CD4-positive, alpha-beta T cell treated with Interleukin-21 for 1 hour (primary cell): ENCODE results near the gene ALS2.
A peak's percentile ranks its signal among the peaks of the same experiment; 100 is the strongest.
"Not testable (repeated sequence)": the region's sequence is repeated elsewhere in the genome, so short reads cannot be mapped to it uniquely, and the experiment has no call there.

Experiments
- DNase-seq: peaks from one replicate; pipeline ENCODE4 v3.0.0-alpha.2; 2020

The ALS2 gene

GRCh38 chr2:201780674-201781493 lies at the start of gene ALS2:
Gene ALS2 (minus strand): TSS chr2:201780933. CDS start chr2:201768885, 12,048 bp downstream.
- peak; percentile 93 for DNase-seq

DNA sequence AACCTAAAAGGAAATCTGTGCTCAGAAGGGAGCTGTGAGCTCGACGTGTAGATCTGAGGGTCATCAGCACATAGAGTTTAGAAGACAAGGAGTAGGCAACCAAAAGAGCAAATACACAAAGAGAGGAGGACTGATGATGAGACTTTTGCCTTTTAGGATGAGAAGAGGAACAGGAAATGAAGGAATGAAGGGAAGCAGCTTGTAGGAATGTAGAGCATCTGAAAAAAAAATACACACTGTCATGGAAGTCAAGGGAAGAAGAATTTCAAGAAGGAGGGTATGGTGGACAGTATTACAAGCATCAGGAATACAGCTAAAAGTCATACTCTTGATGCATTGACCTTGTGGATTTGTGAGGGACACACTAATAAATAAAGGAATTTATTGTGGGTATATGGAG lies 47.5 kb upstream of the ALS2 start:
- DNase-seq, result no peak

DNA sequence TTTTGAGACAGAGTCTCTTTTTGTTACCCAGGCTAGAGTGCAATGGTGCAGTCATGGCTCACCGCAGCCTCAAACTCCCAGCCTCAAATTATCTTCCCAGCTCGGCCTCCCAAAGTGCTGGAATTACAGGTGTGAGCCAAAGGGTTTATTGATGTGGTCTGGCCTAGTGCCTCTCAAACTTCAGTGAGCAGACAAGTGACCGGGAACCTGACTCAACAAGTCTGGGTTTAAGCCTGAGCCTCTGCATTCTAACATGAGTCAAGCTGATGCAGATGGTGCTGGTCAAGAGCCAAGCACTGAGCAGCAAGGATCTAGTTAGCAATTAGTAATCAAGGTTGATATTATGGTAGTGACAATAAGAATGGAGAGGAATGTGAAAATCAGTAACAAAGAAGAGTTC lies 46.9 kb upstream of the ALS2 start:
- no peak for DNase-seq

DNA sequence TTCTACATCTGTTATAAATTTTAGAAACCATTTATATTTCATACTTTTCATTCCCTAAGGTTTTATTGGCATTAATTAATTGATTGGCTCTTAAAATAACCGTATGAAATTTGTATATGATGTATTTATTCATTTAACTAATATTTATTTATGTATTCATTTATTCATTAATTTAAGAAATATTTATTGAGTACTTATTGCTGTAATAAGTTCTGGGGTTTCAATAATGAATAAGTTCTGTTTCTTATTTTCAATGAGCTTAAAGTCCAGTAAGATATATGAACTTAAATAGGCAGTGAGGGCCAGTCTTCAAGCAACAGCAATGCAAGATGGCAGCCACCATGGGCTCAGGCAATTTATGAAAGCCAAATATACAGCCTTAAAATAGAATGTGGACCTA lies 43.5 kb upstream of the ALS2 start:
- DNase-seq, result no peak

GRCh38 chr2:201821080-201821479 lies 40.3 kb upstream of the ALS2 start:
- DNase-seq, result no peak

DNA sequence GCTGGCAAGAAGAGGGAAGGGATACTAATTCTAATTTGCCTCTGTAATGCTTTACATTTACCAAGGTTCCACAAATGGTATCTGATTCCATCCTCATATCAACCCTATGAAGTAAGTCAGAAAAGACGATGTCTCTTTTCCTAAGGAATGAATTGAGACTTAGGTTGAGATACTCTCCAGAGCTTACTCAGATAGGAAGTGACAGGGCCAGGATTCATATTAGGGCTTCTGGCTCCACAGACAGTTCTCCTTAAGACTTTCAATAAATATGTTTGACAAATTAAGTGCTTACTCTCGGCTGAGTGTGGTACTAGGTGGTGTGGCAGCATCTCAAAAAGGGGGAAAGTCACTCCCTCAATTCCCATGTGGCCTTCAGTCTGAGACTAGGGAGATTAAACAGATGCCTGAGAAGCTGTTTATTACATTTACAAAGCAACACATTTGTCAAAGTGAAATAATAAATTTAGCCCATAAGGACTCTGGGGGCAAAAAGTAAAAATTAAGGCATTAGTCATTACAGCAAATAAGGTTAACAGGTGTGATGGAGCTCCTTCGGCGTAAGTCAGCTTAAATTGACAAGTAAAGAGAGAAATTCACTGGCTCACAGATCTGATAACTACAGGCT lies 39.8 kb upstream of the ALS2 start:
- DNase-seq, result no peak

GRCh38 chr2:201816657-201817575 lies 36.2 kb upstream of the ALS2 start:
- no peak for DNase-seq

DNA sequence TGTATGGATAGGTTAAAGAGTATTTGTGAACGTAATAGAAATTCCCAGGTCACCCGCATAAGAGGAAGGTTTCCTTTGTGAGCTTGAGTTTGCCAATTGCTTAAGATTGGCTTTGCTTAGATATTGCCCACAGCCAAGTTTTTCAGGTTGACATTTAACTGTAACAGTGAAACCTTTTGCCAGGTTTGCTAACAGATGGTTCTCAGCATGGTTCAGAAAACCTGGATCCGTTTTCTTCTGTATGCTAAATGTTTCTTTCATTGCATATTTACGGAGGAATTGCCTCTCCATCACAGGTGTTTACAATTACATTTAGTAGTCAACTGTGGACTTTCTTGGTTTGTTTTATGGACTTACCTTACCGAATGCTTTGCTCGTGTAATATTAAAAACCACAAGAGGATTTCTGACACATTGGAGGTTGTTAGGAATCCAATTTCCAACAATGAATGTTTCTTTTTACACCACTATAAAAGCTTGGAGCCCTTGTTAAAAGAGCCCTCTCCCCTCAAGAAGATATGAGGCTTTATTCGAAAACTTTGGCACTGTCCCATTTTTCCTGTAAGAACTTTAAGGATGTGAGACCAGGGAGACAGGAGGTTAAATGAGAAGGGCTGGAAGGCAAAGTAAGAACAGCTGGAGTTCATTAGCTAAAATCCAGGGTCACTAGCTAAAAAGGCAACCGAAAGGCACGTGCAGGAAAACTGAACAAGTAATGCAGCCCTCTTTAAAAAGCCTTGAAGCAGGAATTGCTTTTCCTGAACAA lies 33.4 kb upstream of the ALS2 start:
- no peak for DNase-seq

- not testable (repeated sequence) for DNase-seq
These were observed 29.9 kb upstream of the ALS2 start for GRCh38 chr2:201810604-201811003.

DNA sequence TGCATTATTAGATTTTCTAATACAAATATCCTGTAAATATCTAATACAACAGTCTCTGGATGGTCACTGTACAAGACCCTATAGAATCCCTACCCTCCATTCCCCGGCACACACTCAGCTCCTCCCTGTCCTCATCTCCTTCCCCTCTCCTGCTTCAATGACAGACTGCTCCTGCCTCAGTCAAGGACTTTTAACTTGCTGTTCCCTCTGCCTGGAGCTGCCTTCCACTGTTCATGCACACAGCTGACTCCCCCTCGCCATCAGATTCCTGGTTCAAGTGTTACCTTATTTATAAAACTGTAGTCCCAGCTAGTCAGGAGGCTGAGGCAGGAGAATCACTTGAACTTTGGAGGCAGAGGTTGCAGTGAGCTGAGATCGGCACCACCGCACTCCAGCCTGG lies 28.9 kb upstream of the ALS2 start:
- no peak for DNase-seq

GRCh38 chr2:201808027-201808426 lies 27.3 kb upstream of the ALS2 start:
- no peak for DNase-seq

DNA sequence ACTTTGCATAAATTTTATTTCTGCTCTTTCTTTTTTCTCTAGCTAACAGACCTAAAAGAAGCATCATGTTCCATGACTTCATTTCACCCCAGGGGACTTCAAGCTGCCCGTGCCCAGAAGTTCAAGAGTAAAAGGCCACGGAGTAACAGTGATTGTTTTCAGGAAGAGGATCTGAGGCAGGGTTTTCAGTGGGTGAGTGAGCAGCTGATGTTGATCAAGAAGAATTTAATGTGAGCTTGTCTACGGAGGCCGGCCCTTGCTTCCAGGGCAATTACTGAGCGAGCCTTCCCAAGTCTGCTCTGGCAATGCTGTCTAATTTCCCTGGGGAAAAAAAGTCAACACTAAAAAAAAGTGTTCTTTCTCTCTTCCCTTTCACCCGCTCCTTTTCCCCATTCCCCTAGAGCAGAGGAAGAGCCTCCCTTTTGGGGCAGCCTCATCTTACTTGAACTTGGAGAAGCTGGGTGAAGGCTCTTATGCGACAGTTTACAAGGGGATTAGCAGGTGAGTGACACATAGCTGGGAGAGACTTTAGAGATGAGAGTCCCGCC lies 26.8 kb upstream of the ALS2 start:
- no peak for DNase-seq

GRCh38 chr2:201806442-201807170 lies 25.9 kb upstream of the ALS2 start, which contains the start of gene CDK15:
Gene CDK15 (plus strand): TSS chr2:201806537. CDS start chr2:201806665, 128 bp downstream.
- no peak for DNase-seq

GRCh38 chr2:201798914-201799285 lies 18.2 kb upstream of the ALS2 start:
- DNase-seq, result not testable (repeated sequence)

GRCh38 chr2:201798252-201798913 lies 17.6 kb upstream of the ALS2 start:
- no peak for DNase-seq

DNA sequence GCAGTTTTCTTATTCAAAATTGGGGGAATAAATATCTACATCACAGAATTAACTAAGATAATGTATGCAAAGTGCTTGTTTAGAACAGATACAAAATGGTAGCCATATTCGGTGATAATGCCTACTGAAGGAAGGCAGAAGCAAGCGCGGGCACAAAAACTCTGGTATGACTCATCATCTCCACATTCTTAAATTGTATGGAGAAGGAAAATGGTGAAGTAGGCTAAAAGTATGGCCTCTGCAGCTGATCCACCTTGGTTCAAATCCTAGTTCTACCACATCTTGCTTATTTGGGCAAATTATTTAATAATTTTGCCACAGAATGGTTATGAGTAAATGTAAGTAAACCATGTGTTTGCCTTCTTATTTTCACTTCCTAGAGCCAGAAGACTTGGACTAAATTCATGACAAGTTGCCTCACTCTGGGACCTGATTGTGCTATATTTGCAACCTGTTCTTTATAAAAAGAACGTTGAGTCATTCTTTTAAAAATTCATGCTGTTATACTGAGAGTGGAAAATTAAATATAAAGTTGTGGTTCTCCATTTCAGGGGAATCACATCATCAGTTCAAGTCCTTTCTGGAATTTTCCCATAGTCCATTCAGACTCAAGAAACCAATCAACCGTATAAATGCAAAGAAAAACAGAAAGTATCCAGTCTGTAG lies 16.6 kb upstream of the ALS2 start:
- no peak for DNase-seq

- DNase-seq, result no peak
These were observed 15.7 kb upstream of the ALS2 start for GRCh38 chr2:201796478-201796865.

- DNase-seq, result no peak
These were observed 15.1 kb upstream of the ALS2 start for GRCh38 chr2:201795607-201796477.

GRCh38 chr2:201794294-201794693 lies 13.6 kb upstream of the ALS2 start:
- no peak for DNase-seq
